Osteoblast (primary cell): ENCODE data around the gene FETUB. TPM values are rescaled to one million over a fixed set of nuclear protein-coding genes. Genes with fewer than 3 reads are reported as not detected.

Source experiments
- DNase-seq: peaks from one replicate; pipeline ENCODE4 v3.0.0; 2011; ENCODE audit warnings: low spot score, mixed read lengths; ENCODE audit not compliant: insufficient read length; ENCODE audit errors: missing footprints
- H2AFZ ChIP-seq: 2 replicates; pipeline ENCODE4 v1.6.0; 2011; ENCODE audit warnings: mild to moderate bottlenecking, low read length
- H3K27ac ChIP-seq: 2 replicates; pipeline ENCODE4 v1.5.1; 2011; ENCODE audit warnings: mild to moderate bottlenecking, low read depth, low read length, moderate library complexity
- H3K27me3 ChIP-seq: 2 replicates; pipeline ENCODE4 v1.6.0; 2012; ENCODE audit warnings: mild to moderate bottlenecking, control low read depth, inconsistent platforms, low read length, moderate library complexity; ENCODE audit not compliant: insufficient read depth
- H3K36me3 ChIP-seq: 2 replicates; pipeline ENCODE4 v1.5.1; 2011; ENCODE audit warnings: mild to moderate bottlenecking, low read length, control low read depth, moderate library complexity; ENCODE audit not compliant: insufficient read depth
- H3K4me1 ChIP-seq: 2 replicates; pipeline ENCODE4 v1.5.1; 2011; ENCODE audit warnings: mild to moderate bottlenecking, low read length, control low read depth, moderate library complexity; ENCODE audit not compliant: insufficient read depth
- H3K4me2 ChIP-seq: 2 replicates; pipeline ENCODE4 v1.6.0; 2011; ENCODE audit warnings: mild to moderate bottlenecking, low read length; ENCODE audit not compliant: insufficient read depth
- H3K4me3 ChIP-seq: fragments of 200-600 bp; sonication (generic); 3 replicates; pipeline ENCODE4 v1.5.1; 2012; ENCODE audit warnings: mild to moderate bottlenecking, low read length, inconsistent platforms; ENCODE audit not compliant: insufficient read depth
- H3K79me2 ChIP-seq: 2 replicates; pipeline ENCODE4 v1.6.0; 2012; ENCODE audit warnings: mild to moderate bottlenecking, low read length, control low read depth, inconsistent platforms; ENCODE audit not compliant: insufficient read depth
- H3K9me3 ChIP-seq: 2 replicates; pipeline ENCODE4 v1.5.1; 2011; ENCODE audit warnings: low read depth, low read length, control low read depth
- H4K20me1 ChIP-seq: 2 replicates; pipeline ENCODE4 v1.6.0; 2012; ENCODE audit warnings: mild to moderate bottlenecking, low read length, control low read depth; ENCODE audit not compliant: insufficient read depth
- total RNA-seq: library from RNA; depleted of rRNA; stranded (reverse); fragments of >200 nt; gene quantifications from 2 replicates; pipeline ENCODE4 v1.2.3, GENCODE V29; 2012
- TF ChIP-seq, protein P1 (sequence below): IDR thresholded peaks from 2 replicates; pipeline ENCODE4 v1.5.1; 2011; ENCODE audit warnings: mild to moderate bottlenecking, low read depth, low read length, moderate library complexity; ENCODE audit errors: extremely low read depth

Gene FETUB
- total RNA-seq, 1 donor: not detected

DNA sequence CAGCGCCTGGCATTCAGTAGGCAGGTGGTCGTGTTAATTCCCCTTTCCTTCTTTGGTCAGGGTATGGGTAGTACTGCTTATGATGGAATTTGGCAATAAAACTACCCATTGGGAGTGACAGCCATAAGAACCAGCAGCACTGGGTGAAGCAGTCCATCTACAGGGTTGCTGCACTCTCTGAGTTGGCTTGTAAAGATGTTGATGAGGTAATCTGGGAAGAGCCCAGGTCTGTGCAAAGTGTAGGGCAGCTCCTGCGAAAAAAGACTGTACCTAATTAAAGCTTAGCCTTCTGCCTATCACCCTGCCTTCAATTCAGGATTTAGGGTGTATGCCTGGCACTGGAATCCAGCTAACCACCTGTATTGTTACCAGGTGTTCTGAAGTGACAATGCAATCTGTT lies 4.7 kb upstream of the FETUB start:
- no peaks in the 10 kb centered on the region for H3K27me3 ChIP-seq
- H3K4me1 ChIP-seq: no peaks in the 10 kb centered on the region
- no peaks in the 10 kb centered on the region for H3K36me3 ChIP-seq
- H2AFZ ChIP-seq: no peak overlapping the region
- no peak for DNase-seq
- no peaks in the 10 kb centered on the region for H4K20me1 ChIP-seq
- TF ChIP-seq, protein P1, sequence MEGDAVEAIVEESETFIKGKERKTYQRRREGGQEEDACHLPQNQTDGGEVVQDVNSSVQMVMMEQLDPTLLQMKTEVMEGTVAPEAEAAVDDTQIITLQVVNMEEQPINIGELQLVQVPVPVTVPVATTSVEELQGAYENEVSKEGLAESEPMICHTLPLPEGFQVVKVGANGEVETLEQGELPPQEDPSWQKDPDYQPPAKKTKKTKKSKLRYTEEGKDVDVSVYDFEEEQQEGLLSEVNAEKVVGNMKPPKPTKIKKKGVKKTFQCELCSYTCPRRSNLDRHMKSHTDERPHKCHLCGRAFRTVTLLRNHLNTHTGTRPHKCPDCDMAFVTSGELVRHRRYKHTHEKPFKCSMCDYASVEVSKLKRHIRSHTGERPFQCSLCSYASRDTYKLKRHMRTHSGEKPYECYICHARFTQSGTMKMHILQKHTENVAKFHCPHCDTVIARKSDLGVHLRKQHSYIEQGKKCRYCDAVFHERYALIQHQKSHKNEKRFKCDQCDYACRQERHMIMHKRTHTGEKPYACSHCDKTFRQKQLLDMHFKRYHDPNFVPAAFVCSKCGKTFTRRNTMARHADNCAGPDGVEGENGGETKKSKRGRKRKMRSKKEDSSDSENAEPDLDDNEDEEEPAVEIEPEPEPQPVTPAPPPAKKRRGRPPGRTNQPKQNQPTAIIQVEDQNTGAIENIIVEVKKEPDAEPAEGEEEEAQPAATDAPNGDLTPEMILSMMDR: no peak
- H3K79me2 ChIP-seq: no peaks in the 10 kb centered on the region
- no peaks in the 10 kb centered on the region for H3K9me3 ChIP-seq
- H3K4me2 ChIP-seq: no peak overlapping the region
- no peak overlapping the region for H3K4me3 ChIP-seq
- H3K27ac ChIP-seq: no peak overlapping the region

GRCh38 chr3:186636536-186636935 lies 3.7 kb upstream of the FETUB start:
- H3K9me3 ChIP-seq: no peaks in the 10 kb centered on the region
- TF ChIP-seq, protein P1: no peak
- H3K4me1 ChIP-seq: no peaks in the 10 kb centered on the region
- no peak overlapping the region for H2AFZ ChIP-seq
- H4K20me1 ChIP-seq: no peaks in the 10 kb centered on the region
- no peak for DNase-seq
- H3K27ac ChIP-seq: no peak overlapping the region
- H3K36me3 ChIP-seq: no peaks in the 10 kb centered on the region
- no peak overlapping the region for H3K4me3 ChIP-seq
- H3K27me3 ChIP-seq: no peaks in the 10 kb centered on the region
- H3K4me2 ChIP-seq: no peak overlapping the region
- H3K79me2 ChIP-seq: no peaks in the 10 kb centered on the region

- TF ChIP-seq, protein P1: no peak
- Histone ChIP-seq H3K27ac (no peak overlapping the region), H3K4me3 (no peak overlapping the region), H4K20me1 (no peaks in the 10 kb centered on the region), H3K79me2 (no peaks in the 10 kb centered on the region), H3K9me3 (no peaks in the 10 kb centered on the region), H2AFZ (no peak overlapping the region), H3K27me3 (peaks cover 9% of the 10 kb centered on the region), H3K4me1 (no peaks in the 10 kb centered on the region), H3K4me2 (no peak overlapping the region), H3K36me3 (no peaks in the 10 kb centered on the region)
- DNase-seq: no peak
These were observed 2.5 kb upstream of the FETUB start for GRCh38 chr3:186637686-186638085.

- Histone ChIP-seq H3K4me1 (no peaks in the 10 kb centered on the region), H3K4me3 (no peak overlapping the region), H3K79me2 (no peaks in the 10 kb centered on the region), H3K27ac (no peak overlapping the region), H3K4me2 (no peak overlapping the region), H4K20me1 (no peaks in the 10 kb centered on the region), H2AFZ (no peak overlapping the region), H3K9me3 (no peaks in the 10 kb centered on the region), H3K36me3 (no peaks in the 10 kb centered on the region), H3K27me3 (peaks cover 11% of the 10 kb centered on the region)
- TF ChIP-seq, protein P1: no peak
- no peak for DNase-seq
These were observed 1.9 kb upstream of the FETUB start for GRCh38 chr3:186638259-186638658.
